SK-N-SH (cell line): Measurements from ENCODE around the gene CREB3. TPM values are rescaled to one million over a fixed set of nuclear protein-coding genes. Genes with fewer than 3 reads are reported as not detected.

Experiments
- CTCF ChIA-PET: fragments of 300-600, 350-600 bp; formaldehyde crosslinking; extraction: SDS; loops from one replicate; lab custom pipeline; 2021; lab: Yijun Ruan, JAX
- POLR2A ChIA-PET: fragments of 350-600 bp; sonication (Branson Sonifier 250); formaldehyde crosslinking; extraction: SDS; loops from one replicate; lab custom pipeline; 2020; ENCODE audit warnings: antibody characterized with exemption, inconsistent platforms; lab: Yijun Ruan, JAX
- DNase-seq: peaks from one replicate; pipeline ENCODE4 v3.0.0; 2012
- H2AFZ ChIP-seq: fragments of 200-600 bp; sonication (generic); 2 replicates; pipeline ENCODE4 v1.8.1; 2016; ENCODE audit warnings: antibody characterized with exemption, mild to moderate bottlenecking, low read depth
- H3F3A ChIP-seq: fragments of 200-600 bp; sonication (generic); replicated peaks from 2 replicates; pipeline ENCODE3; 2016; ENCODE audit warnings: antibody characterized with exemption, mild to moderate bottlenecking; ENCODE audit not compliant: insufficient read depth
- H3K27ac ChIP-seq, 2 experiments: fragments of 200-500 bp in 1 of 2; fragments of 200-600 bp in 1 of 2; sonication (Bioruptor generic) in 1 of 2; sonication (generic), shearing (Covaris generic) in 1 of 2; 2 replicates each; pipeline versions ENCODE4 v1.5.1 to v1.6.1; 2014 to 2016; ENCODE audit warnings: low read depth in 2 of 2, inconsistent platforms in 1 of 2, low read length in 1 of 2, mild to moderate bottlenecking in 1 of 2, mixed read lengths in 1 of 2
- H3K27me3 ChIP-seq: fragments of 200-600 bp; sonication (generic), shearing (Covaris generic); 2 replicates; pipeline ENCODE4 v1.6.1; 2016; ENCODE audit warnings: mixed run types; ENCODE audit not compliant: insufficient read depth
- H3K36me3 ChIP-seq, 2 experiments: fragments of 200-500 bp in 1 of 2; fragments of 200-600 bp in 1 of 2; sonication (Bioruptor generic) in 1 of 2; sonication (generic) in 1 of 2; replicated peaks in 1 of 2; 2 replicates each; pipeline versions ENCODE3 to v1.5.1; 2014 to 2016; ENCODE audit warnings: low read length in 1 of 2, mild to moderate bottlenecking in 1 of 2; ENCODE audit not compliant: insufficient read depth in 2 of 2, control insufficient read depth in 1 of 2
- H3K4me1 ChIP-seq, 2 experiments: fragments of 200-500 bp in 1 of 2; fragments of 200-600 bp in 1 of 2; sonication (Bioruptor generic) in 1 of 2; sonication (generic), shearing (Covaris generic) in 1 of 2; 2 replicates each; pipeline versions ENCODE4 v1.5.1 to v1.6.1; 2014 to 2016; ENCODE audit warnings: low read depth in 1 of 2, low read length in 1 of 2, mixed run types in 1 of 2; ENCODE audit not compliant: insufficient read depth in 2 of 2, control insufficient read depth in 1 of 2
- H3K4me2 ChIP-seq: fragments of 200-600 bp; sonication (generic), shearing (Covaris generic); 2 replicates; pipeline ENCODE4 v1.6.1; 2017; ENCODE audit warnings: mixed run types
- H3K4me3 ChIP-seq, 2 experiments: fragments of 200-500 bp in 1 of 2; fragments of 200-600 bp in 1 of 2; sonication (Bioruptor generic) in 1 of 2; sonication (generic), shearing (Covaris generic) in 1 of 2; 2 replicates each; pipeline versions ENCODE4 v1.5.1 to v1.8.1; 2014 to 2016; ENCODE audit warnings: low read depth in 2 of 2, inconsistent platforms in 1 of 2, low read length in 1 of 2, mild to moderate bottlenecking in 1 of 2, mixed read lengths in 1 of 2, moderate library complexity in 1 of 2
- H3K79me2 ChIP-seq: fragments of 200-600 bp; sonication (generic); 2 replicates; pipeline ENCODE4 v1.8.1; 2017; ENCODE audit warnings: mild to moderate bottlenecking; ENCODE audit not compliant: insufficient read depth
- H3K9ac ChIP-seq: fragments of 200-600 bp; sonication (generic); 2 replicates; pipeline ENCODE4 v1.6.1; 2017; ENCODE audit warnings: mixed run types
- H3K9me2 ChIP-seq: fragments of 200-600 bp; sonication (generic); 2 replicates; pipeline ENCODE4 v1.6.1; 2017; ENCODE audit warnings: mixed run types
- H3K9me3 ChIP-seq: fragments of 200-600 bp; sonication (generic); 2 replicates; pipeline ENCODE4 v1.6.1; 2017; ENCODE audit warnings: mixed run types, mild to moderate bottlenecking, moderate library complexity
- H4K20me1 ChIP-seq: fragments of 200-600 bp; sonication (generic); 2 replicates; pipeline ENCODE4 v1.6.1; 2017; ENCODE audit warnings: mild to moderate bottlenecking, mixed run types; ENCODE audit not compliant: insufficient read depth
- ELF1 ChIP-seq: IDR thresholded peaks from 2 replicates; pipeline ENCODE4 v1.4.0; 2012
- EP300 ChIP-seq, 2 experiments: IDR thresholded peaks; 2 replicates each; pipeline versions ENCODE4 v1.4.0 to v1.6.1; 2012; ENCODE audit warnings: borderline replicate concordance in 1 of 2, low read depth in 1 of 2, low read length in 1 of 2
- EZH2phosphoT487 ChIP-seq: fragments of 200-600 bp; sonication (generic); IDR thresholded peaks from 2 replicates; pipeline ENCODE4 v1.6.1; 2017; ENCODE audit warnings: low read depth, mixed run types, mild to moderate bottlenecking, antibody characterized with exemption, moderate library complexity, borderline replicate concordance
- FOSL2 ChIP-seq: IDR thresholded peaks from 2 replicates; pipeline ENCODE4 v1.4.0; 2012; ENCODE audit warnings: low read depth, mild to moderate bottlenecking, moderate library complexity, borderline replicate concordance
- FOXM1 ChIP-seq: IDR thresholded peaks from 2 replicates; pipeline ENCODE4 v1.4.0; 2012; ENCODE audit warnings: low read depth, mild to moderate bottlenecking
- GATA2 ChIP-seq: sonication (generic); formaldehyde crosslinking; IDR thresholded peaks from 2 replicates; pipeline ENCODE4 v1.5.0; 2020; ENCODE audit warnings: mild to moderate bottlenecking, missing genetic modification reagents
- MEF2A ChIP-seq: IDR thresholded peaks from 2 replicates; pipeline ENCODE4 v1.4.0; 2012; ENCODE audit warnings: low read depth, borderline replicate concordance
- NFIC ChIP-seq: IDR thresholded peaks from 2 replicates; pipeline ENCODE4 v1.4.0; 2012; ENCODE audit warnings: borderline replicate concordance
- NRF1 ChIP-seq: IDR thresholded peaks from 2 replicates; pipeline ENCODE4 v1.6.1; 2012; ENCODE audit warnings: low read depth, mild to moderate bottlenecking, low read length
- PBX3 ChIP-seq: IDR thresholded peaks from 2 replicates; pipeline ENCODE4; 2012
- POLR2AphosphoS5 ChIP-seq: IDR thresholded peaks from 2 replicates; pipeline ENCODE4 v1.6.1; 2012; ENCODE audit warnings: low read depth, low read length
- RAD21 ChIP-seq: IDR thresholded peaks from 2 replicates; pipeline ENCODE4 v1.6.1; 2012; ENCODE audit warnings: mild to moderate bottlenecking, low read length
- RCOR1 ChIP-seq: fragments of 150-350 bp; IDR thresholded peaks from 2 replicates; pipeline ENCODE4 v1.6.1; 2017; ENCODE audit warnings: antibody characterized with exemption, low read length
- SIN3A ChIP-seq: IDR thresholded peaks from 2 replicates; pipeline ENCODE4 v1.6.1; 2012; ENCODE audit warnings: low read depth, mild to moderate bottlenecking, low read length, moderate library complexity, borderline replicate concordance
- TAF1 ChIP-seq: IDR thresholded peaks from 2 replicates; pipeline ENCODE4 v1.6.1; 2012; ENCODE audit warnings: low read depth, mild to moderate bottlenecking, low read length, moderate library complexity, borderline replicate concordance
- polyA plus RNA-seq, 3 experiments: library from polyadenylated mRNA; depleted of rRNA; stranded (reverse); fragments of >200 nt; gene quantifications; 2 replicates each; pipeline ENCODE4 v1.2.3, GENCODE V29; 2012
- TF ChIP-seq, protein P1 (sequence below): fragments of 150-350 bp; IDR thresholded peaks from 2 replicates; pipeline ENCODE4 v1.6.1; 2017; ENCODE audit warnings: antibody characterized with exemption, low read length, low read depth, borderline replicate concordance
- TF ChIP-seq, protein P2 (sequence below): IDR thresholded peaks from 2 replicates; pipeline ENCODE4 v1.4.0; 2012; ENCODE audit warnings: low read depth, borderline replicate concordance
- TF ChIP-seq, protein P3 (sequence below): fragments of 200-600 bp; sonication (generic); IDR thresholded peaks from 2 replicates; pipeline ENCODE4 v1.6.1; 2017; ENCODE audit warnings: antibody characterized with exemption, mild to moderate bottlenecking, moderate library complexity

Gene CREB3
- polyA plus RNA-seq, 1 of the 3 experiments (the other 2 are of a cell fraction): 38.6 TPM

GRCh38 chr9:35700942-35701341 lies 31.5 kb upstream of the CREB3 start:
- H3K9me2 ChIP-seq: no peaks in the 10 kb centered on the region
- H3K27me3 ChIP-seq: no peaks in the 10 kb centered on the region
- no peak overlapping the region for H2AFZ ChIP-seq
- peaks cover 32% of the 10 kb centered on the region for H3F3A ChIP-seq
- no peak overlapping the region for H3K4me2 ChIP-seq
- H3K9ac ChIP-seq: no peak overlapping the region
- ChIA-PET POLR2A (no interaction called here), CTCF (interaction anchor here (0.8 to 8.3 kb wide), 5 partner anchors 9 to 43 kb away, joined by 3 to 103 read pairs (median 6); partner anchors contain the start of genes ARHGEF39, CCDC107, CREB3 and RMRP)
- DNase-seq: no peak
- no peaks in the 10 kb centered on the region for H4K20me1 ChIP-seq
- TF ChIP-seq, protein P1, sequence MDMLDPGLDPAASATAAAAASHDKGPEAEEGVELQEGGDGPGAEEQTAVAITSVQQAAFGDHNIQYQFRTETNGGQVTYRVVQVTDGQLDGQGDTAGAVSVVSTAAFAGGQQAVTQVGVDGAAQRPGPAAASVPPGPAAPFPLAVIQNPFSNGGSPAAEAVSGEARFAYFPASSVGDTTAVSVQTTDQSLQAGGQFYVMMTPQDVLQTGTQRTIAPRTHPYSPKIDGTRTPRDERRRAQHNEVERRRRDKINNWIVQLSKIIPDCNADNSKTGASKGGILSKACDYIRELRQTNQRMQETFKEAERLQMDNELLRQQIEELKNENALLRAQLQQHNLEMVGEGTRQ: no peak
- TF ChIP-seq MEF2A: no peak
- no peak for TF ChIP-seq NFIC
- no peak for TF ChIP-seq RAD21
- no peak for TF ChIP-seq PBX3
- TF ChIP-seq FOXM1: no peak
- TF ChIP-seq NRF1: no peak
- TF ChIP-seq, protein P2, sequence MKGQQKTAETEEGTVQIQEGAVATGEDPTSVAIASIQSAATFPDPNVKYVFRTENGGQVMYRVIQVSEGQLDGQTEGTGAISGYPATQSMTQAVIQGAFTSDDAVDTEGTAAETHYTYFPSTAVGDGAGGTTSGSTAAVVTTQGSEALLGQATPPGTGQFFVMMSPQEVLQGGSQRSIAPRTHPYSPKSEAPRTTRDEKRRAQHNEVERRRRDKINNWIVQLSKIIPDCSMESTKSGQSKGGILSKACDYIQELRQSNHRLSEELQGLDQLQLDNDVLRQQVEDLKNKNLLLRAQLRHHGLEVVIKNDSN: no peak
- TF ChIP-seq ELF1: no peak
- TF ChIP-seq GATA2 (CRISPR knock-in tag): no peak
- no peak for TF ChIP-seq TAF1
- no peak for TF ChIP-seq EP300 (IDR thresholded peaks at IDR 0.05; ENCODE audit: borderline replicate concordance in 1 of 2, low read depth in 1 of 2, low read length in 1 of 2)
- no peak for TF ChIP-seq POLR2AphosphoS5
- no peak for TF ChIP-seq RCOR1
- TF ChIP-seq EZH2phosphoT487: no peak
- no peak for TF ChIP-seq FOSL2
- TF ChIP-seq SIN3A: no peak
- TF ChIP-seq, protein P3, sequence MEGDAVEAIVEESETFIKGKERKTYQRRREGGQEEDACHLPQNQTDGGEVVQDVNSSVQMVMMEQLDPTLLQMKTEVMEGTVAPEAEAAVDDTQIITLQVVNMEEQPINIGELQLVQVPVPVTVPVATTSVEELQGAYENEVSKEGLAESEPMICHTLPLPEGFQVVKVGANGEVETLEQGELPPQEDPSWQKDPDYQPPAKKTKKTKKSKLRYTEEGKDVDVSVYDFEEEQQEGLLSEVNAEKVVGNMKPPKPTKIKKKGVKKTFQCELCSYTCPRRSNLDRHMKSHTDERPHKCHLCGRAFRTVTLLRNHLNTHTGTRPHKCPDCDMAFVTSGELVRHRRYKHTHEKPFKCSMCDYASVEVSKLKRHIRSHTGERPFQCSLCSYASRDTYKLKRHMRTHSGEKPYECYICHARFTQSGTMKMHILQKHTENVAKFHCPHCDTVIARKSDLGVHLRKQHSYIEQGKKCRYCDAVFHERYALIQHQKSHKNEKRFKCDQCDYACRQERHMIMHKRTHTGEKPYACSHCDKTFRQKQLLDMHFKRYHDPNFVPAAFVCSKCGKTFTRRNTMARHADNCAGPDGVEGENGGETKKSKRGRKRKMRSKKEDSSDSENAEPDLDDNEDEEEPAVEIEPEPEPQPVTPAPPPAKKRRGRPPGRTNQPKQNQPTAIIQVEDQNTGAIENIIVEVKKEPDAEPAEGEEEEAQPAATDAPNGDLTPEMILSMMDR: no peak
- no peaks in the 10 kb centered on the region for H3K79me2 ChIP-seq
- H3K4me3 ChIP-seq: no peak overlapping the region
- no peak overlapping the region for H3K27ac ChIP-seq
- no peaks in the 10 kb centered on the region for H3K9me3 ChIP-seq
- H3K36me3 ChIP-seq: peaks cover 55 to 87% of the 10 kb centered on the region in 2 experiments
- H3K4me1 ChIP-seq: no peaks in the 10 kb centered on the region
